Sigmoid colon (tissue), 4 donors: ENCODE measurements around the gene FBXO17.

Experiments used
- POLR2A ChIP-seq, 2 donors: fragments of 450-650 bp; IDR thresholded peaks; one replicate each; pipeline ENCODE4 v1.6.1; 2016; ENCODE audit warnings: antibody characterized with exemption in 2 of 2, mild to moderate bottlenecking in 2 of 2, moderate library complexity in 2 of 2
- POLR2AphosphoS5 ChIP-seq, 4 donors: sonication (generic); formaldehyde crosslinking; IDR thresholded peaks; one replicate each; pipeline ENCODE4 v1.6.1; 2017; ENCODE audit warnings: antibody characterized with exemption in 4 of 4
- TF ChIP-seq, protein P1 (sequence below), 4 experiments: fragments of 450-650 bp in 3 of 4; fragments of 200-600 bp in 1 of 4; IDR thresholded peaks; one replicate each; pipeline ENCODE4 v1.5.1; 2016 to 2019; ENCODE audit warnings: antibody characterized with exemption in 4 of 4, mild to moderate bottlenecking in 3 of 4, moderate library complexity in 2 of 4

DNA sequence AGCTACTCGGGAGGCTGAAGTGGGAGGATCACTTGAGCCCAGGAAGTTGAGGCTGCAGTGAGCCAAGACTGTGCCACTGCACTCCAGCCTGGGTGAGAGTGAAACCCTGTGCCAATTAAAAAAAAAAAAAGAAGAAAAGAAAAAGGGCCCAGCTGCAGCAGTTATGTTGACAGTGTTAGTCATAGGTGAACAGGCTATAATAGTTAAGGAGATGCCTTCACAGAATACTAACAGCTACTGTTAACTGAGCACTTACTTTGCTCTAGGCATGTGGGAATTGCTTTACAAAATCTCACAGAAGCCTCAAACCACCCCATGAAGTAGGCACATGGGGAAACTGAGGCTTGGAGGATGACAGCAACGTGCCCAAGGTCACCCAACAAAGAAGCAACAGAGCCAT is 3.9 kb downstream of the FBXO17 start:
- TF ChIP-seq, protein P1, sequence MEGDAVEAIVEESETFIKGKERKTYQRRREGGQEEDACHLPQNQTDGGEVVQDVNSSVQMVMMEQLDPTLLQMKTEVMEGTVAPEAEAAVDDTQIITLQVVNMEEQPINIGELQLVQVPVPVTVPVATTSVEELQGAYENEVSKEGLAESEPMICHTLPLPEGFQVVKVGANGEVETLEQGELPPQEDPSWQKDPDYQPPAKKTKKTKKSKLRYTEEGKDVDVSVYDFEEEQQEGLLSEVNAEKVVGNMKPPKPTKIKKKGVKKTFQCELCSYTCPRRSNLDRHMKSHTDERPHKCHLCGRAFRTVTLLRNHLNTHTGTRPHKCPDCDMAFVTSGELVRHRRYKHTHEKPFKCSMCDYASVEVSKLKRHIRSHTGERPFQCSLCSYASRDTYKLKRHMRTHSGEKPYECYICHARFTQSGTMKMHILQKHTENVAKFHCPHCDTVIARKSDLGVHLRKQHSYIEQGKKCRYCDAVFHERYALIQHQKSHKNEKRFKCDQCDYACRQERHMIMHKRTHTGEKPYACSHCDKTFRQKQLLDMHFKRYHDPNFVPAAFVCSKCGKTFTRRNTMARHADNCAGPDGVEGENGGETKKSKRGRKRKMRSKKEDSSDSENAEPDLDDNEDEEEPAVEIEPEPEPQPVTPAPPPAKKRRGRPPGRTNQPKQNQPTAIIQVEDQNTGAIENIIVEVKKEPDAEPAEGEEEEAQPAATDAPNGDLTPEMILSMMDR (IDR thresholded peaks at IDR 0.05) = no peak
- TF ChIP-seq POLR2A (IDR thresholded peaks at IDR 0.05) (no peak), POLR2AphosphoS5 (IDR thresholded peaks at IDR 0.05) (no peak)
